ENCODE data around the gene SCG2. TPM values are rescaled to one million over a fixed set of nuclear protein-coding genes. Genes with fewer than 3 reads are reported as not detected.

Gene SCG2
- not detected for total RNA-seq

DNA sequence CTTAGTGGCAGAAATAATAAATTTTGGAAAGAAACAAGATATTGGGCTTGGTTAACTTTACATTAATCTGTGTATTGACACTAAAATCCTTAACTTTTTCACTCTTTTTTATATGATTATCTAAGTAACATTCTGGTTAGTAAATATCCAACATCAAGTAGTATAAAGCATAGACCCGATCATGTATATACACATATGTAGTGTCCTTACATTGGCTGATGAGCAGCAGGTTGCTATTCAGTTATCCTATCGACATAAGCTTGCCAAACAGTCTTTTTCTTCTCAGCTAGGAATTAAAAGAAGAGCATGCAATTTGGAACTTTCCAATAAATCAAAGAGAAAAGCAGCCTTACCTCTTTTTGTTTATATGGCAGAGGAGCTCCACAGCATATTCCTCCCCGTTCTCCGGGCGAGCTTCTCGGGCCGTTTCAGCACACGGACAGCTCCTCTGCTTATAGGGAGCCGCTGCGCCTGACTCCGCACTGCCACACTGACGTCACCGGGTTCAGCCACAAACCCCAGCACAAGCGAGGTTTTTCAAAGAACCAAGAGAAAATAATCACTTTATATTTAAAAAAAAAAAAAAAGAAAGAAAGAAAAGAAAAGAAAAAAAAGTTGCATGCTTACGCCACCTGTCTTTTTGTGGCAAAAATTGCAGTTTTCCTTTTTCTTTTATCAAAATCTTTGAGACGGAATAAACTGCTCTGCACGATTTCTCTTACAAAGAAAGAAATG, at the start of gene SCG2:
Gene SCG2, minus strand, starts transcription at position 430 of the 735 bp plus-strand sequence. CDS start 3,079 bp downstream, outside the sequence.
- no peak within 1 kb of the TSS for H3K4me3 Mint-ChIP-seq
- no peaks in the 10 kb centered on the region for H3K4me1 Mint-ChIP-seq (ENCODE audit: low read depth)
- CTCF ChIA-PET, result interaction anchor here (0.8 kb wide), 1 partner anchor 630 kb away, joined by 3 read pairs; no protein-coding TSS in a partner anchor

DNA sequence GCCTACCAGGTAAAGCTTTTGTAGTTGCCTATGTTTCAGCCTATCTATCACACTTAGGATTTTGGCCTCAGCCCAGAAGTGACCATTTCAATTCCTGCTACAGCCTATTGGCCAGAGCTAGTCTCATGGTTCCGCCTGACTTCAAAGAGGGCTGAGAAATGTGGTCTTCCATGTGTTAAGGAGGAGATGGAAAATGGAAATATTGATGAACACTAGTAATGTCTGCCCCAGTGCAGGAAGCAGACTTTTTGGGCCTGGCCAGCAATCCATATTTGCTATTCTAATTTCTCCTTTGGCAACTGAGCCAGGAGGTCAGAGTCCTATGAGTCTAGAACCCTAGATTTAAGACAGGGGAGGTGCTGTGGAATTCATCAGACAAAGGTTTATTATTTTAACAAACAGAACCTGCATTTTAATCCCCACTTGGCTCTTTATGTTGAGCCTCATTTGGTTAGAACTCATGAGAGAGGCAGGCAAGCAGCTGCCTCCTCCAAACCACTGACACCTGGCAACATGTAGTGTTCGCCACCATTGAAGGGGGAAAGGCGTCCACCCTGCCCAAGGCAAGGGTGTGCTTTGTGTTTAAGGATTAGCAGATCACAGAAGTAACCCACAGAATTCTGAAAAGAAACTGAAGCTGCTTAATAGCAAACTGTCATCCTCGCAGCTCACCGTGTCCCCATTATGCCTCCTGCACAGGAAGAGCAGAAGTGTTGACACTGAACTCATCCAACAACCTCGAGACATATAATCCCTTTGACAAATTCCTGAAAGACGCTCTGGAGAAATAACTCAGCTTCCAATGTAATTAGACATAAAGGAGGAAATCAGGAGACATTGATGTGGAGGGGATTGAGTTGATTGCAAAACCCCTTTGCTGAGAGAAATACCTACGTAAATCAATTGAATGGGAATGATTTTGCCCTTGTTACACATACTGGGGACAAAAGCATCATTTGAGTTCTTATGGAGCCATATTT, 47.7 kb upstream of the SCG2 start:
- intact Hi-C loops (cut with micrococcal nuclease), result no loop called here
- no peak for DNase-seq
- no peak overlapping the region for H3K4me3 Mint-ChIP-seq
- no peaks in the 10 kb centered on the region for H3K36me3 Mint-ChIP-seq
- ChIA-PET POLR2A (no interaction called here), CTCF (no interaction called here)
- peaks cover 2% of the 10 kb centered on the region for H3K27me3 Mint-ChIP-seq
- H3K4me1 Mint-ChIP-seq (ENCODE audit: low read depth), result no peaks in the 10 kb centered on the region
- H3K27ac Mint-ChIP-seq, result no peak overlapping the region
- H3K9me3 Mint-ChIP-seq, result no peaks in the 10 kb centered on the region

More for the DNA sequence above, at the start of gene SCG2:
- H3K27me3 Mint-ChIP-seq, result peaks cover 5% of the 10 kb centered on the region
- peak; percentile 54 for DNase-seq
- POLR2A ChIA-PET, result no interaction called here
- H3K9me3 Mint-ChIP-seq, result no peaks in the 10 kb centered on the region
- intact Hi-C loops (cut with micrococcal nuclease), result loop anchor here (5.0 kb wide), 1 partner anchor 630 kb away; no protein-coding TSS in a partner anchor
- no peaks in the 10 kb centered on the region for H3K36me3 Mint-ChIP-seq
- H3K27ac Mint-ChIP-seq, result no peak within 1 kb of the TSS

- Mint-ChIP-seq H3K4me1 (ENCODE audit: low read depth) (no peaks in the 10 kb centered on the region), H3K27me3 (peaks cover under 1% of the 10 kb centered on the region), H3K36me3 (no peaks in the 10 kb centered on the region), H3K27ac (no peak overlapping the region), H3K9me3 (no peaks in the 10 kb centered on the region), H3K4me3 (no peak overlapping the region)
- intact Hi-C loops (cut with micrococcal nuclease), result no loop called here
- DNase-seq, result no peak
- ChIA-PET CTCF (no interaction called here), POLR2A (no interaction called here)
Observed at GRCh38 chr2:223648755-223649154, 46.6 kb upstream of the SCG2 start.

DNA sequence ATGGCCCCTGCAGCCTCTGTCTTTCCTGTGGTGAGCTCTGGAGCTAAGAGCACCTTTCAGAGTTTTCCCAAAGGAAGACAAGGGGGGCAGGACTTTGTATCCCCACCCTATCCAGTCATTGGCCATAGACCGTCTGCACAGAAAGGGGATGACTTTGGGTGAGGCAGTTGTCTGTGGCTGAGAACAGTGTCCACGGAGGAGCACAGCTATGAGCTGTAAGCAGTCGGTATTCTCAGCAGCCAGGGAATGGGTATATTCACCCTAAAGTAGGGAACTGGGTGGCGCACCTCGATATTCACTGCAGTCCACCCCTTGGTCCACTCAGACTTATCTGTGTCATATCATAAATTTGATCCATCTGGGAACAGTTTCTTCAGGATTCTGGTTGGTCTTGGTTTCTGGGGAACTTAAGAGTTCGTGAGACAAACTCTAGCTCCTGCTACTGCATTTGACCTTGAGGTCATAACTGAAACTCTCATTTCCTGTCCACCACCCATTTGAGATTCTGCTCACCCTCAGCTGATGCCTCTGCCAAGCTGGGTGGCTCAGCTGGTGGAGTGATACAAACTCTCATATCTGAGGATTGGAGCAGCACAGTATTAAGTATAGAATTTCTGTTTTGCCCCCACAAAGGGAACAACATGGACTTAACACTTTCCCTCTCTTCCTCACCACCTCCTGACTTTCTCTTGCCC, 45.2 kb upstream of the SCG2 start:
- Mint-ChIP-seq H3K4me1 (ENCODE audit: low read depth) (no peaks in the 10 kb centered on the region), H3K27ac (no peak overlapping the region), H3K27me3 (no peaks in the 10 kb centered on the region), H3K4me3 (no peak overlapping the region), H3K36me3 (no peaks in the 10 kb centered on the region), H3K9me3 (no peaks in the 10 kb centered on the region)
- no peak for DNase-seq
- CTCF ChIA-PET, result no interaction called here
- intact Hi-C loops (cut with micrococcal nuclease), result no loop called here
- POLR2A ChIA-PET, result no interaction called here

DNA sequence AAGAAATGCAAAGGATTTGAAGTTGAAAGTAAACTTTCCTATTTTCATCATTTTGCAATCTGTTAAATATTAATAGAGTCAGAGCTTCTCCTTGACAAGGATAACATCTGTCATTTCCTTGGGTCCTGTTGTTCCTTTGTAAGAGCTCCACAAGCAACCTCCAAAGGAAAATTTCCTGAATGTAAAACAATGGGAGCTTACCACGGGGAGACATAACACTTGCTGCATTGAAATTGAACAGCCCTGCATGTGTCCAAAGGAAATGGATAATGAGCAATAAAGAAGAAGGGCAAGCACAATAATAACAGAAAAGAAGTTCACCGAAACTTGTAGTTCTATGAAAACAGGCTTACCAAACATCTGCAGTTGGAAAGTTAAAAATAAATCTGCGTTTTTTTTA, 42.0 kb upstream of the SCG2 start:
- ChIA-PET CTCF (no interaction called here), POLR2A (no interaction called here)
- Mint-ChIP-seq H3K36me3 (no peaks in the 10 kb centered on the region), H3K4me1 (ENCODE audit: low read depth) (no peaks in the 10 kb centered on the region), H3K27me3 (no peaks in the 10 kb centered on the region), H3K27ac (no peak overlapping the region), H3K4me3 (no peak overlapping the region), H3K9me3 (no peaks in the 10 kb centered on the region)
- intact Hi-C loops (cut with micrococcal nuclease), result no loop called here
- no peak for DNase-seq

- POLR2A ChIA-PET, result no interaction called here
- no peaks in the 10 kb centered on the region for H3K27me3 Mint-ChIP-seq
- no peak overlapping the region for H3K4me3 Mint-ChIP-seq
- H3K4me1 Mint-ChIP-seq (ENCODE audit: low read depth), result no peaks in the 10 kb centered on the region
- no peak overlapping the region for H3K27ac Mint-ChIP-seq
- H3K36me3 Mint-ChIP-seq, result no peaks in the 10 kb centered on the region
- H3K9me3 Mint-ChIP-seq, result peaks cover 2% of the 10 kb centered on the region
- intact Hi-C loops (cut with micrococcal nuclease), result no loop called here
- DNase-seq, result no peak
- CTCF ChIA-PET, result no interaction called here
Observed at GRCh38 chr2:223643309-223643708, 41.1 kb upstream of the SCG2 start.

DNA sequence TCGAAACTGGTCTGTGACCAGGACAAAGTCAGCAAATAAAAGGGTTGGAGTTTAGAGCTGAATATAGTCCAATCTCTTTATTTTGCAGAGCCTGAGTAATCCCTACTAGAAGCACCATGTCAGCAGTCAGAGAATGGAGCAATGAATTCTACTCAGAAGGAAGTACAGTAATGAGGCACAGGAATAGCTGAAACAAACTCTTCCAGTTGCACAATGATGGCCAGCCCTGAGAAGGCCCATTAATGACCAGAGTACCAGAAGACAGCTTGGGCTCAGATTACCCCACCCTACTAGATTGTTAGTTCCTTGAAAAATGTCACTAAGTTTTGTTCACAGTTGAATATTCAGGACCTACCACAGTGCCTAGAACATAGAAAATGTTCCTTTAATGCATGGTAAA, 40.3 kb upstream of the SCG2 start:
- no peak for DNase-seq
- Mint-ChIP-seq H3K27me3 (no peaks in the 10 kb centered on the region), H3K4me3 (no peak overlapping the region), H3K4me1 (ENCODE audit: low read depth) (no peaks in the 10 kb centered on the region), H3K36me3 (no peaks in the 10 kb centered on the region), H3K9me3 (peaks cover 2% of the 10 kb centered on the region), H3K27ac (no peak overlapping the region)
- intact Hi-C loops (cut with micrococcal nuclease), result no loop called here
- ChIA-PET CTCF (no interaction called here), POLR2A (no interaction called here)

DNA sequence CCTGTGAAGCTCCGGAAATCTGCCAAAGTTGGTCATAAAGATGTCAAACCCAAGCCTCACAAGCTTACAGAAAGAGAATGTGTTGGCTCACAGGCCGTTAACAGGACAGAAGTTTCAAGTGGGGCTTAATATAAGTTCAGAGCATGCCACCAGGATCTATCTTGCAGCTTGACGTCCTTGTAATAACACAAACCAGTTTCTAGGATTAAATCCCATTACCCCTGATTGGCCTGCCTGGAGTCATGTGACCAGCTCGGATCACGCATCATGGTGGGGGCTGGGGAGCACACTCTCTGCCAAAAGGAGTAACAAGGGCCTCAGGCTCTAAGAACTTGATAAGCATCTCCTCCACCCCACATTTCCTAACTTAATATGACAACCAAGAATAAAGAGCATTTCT, 38.9 kb upstream of the SCG2 start:
- H3K36me3 Mint-ChIP-seq, result no peaks in the 10 kb centered on the region
- H3K4me3 Mint-ChIP-seq, result no peak overlapping the region
- H3K27ac Mint-ChIP-seq, result no peak overlapping the region
- ChIA-PET POLR2A (no interaction called here), CTCF (no interaction called here)
- no peaks in the 10 kb centered on the region for H3K27me3 Mint-ChIP-seq
- no peak for DNase-seq
- no peaks in the 10 kb centered on the region for H3K4me1 Mint-ChIP-seq (ENCODE audit: low read depth)
- H3K9me3 Mint-ChIP-seq, result peaks cover 2% of the 10 kb centered on the region
- intact Hi-C loops (cut with micrococcal nuclease), result no loop called here

DNA sequence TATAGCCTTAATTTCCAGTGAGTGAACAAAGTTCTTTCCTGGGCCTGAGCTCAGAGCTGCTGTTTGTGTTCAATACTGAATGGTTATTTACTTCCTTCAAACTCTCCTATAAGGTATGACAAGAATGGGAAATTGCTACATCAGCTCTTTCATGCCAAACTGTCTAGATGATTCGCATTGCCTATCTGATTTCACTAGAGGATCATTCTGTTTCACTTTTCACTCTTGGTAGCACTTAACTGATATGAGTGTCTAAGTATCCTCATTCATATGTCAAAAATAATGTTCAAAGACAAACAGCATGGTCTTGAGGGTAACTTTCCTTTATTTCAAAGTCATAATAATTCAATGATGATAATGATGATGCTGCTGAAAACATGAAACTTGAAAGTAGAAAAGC, 32.9 kb upstream of the SCG2 start:
- CTCF ChIA-PET, result interaction anchor here (0.6 kb wide), 1 partner anchor 320 kb away, joined by 3 read pairs; no protein-coding TSS in a partner anchor
- H3K27me3 Mint-ChIP-seq, result no peaks in the 10 kb centered on the region
- no peak overlapping the region for H3K27ac Mint-ChIP-seq
- no peaks in the 10 kb centered on the region for H3K36me3 Mint-ChIP-seq
- H3K4me3 Mint-ChIP-seq, result no peak overlapping the region
- POLR2A ChIA-PET, result no interaction called here
- H3K4me1 Mint-ChIP-seq (ENCODE audit: low read depth), result no peaks in the 10 kb centered on the region
- no peak for DNase-seq
- intact Hi-C loops (cut with micrococcal nuclease), result no loop called here
- peaks cover 2% of the 10 kb centered on the region for H3K9me3 Mint-ChIP-seq

- ChIA-PET CTCF (no interaction called here), POLR2A (no interaction called here)
- Mint-ChIP-seq H3K4me1 (ENCODE audit: low read depth) (no peaks in the 10 kb centered on the region), H3K36me3 (no peaks in the 10 kb centered on the region), H3K9me3 (peaks cover 2% of the 10 kb centered on the region), H3K27ac (no peak overlapping the region), H3K27me3 (no peaks in the 10 kb centered on the region), H3K4me3 (no peak overlapping the region)
- intact Hi-C loops (cut with micrococcal nuclease), result no loop called here
- no peak for DNase-seq
Observed at GRCh38 chr2:223634238-223634637, 32.1 kb upstream of the SCG2 start.

GRCh38 chr2:223633656-223634055, 31.5 kb upstream of the SCG2 start:
- H3K4me1 Mint-ChIP-seq (ENCODE audit: low read depth), result no peaks in the 10 kb centered on the region
- ChIA-PET POLR2A (no interaction called here), CTCF (no interaction called here)
- H3K4me3 Mint-ChIP-seq, result no peak overlapping the region
- no peak overlapping the region for H3K27ac Mint-ChIP-seq
- DNase-seq, result no peak
- H3K9me3 Mint-ChIP-seq, result no peaks in the 10 kb centered on the region
- intact Hi-C loops (cut with micrococcal nuclease), result no loop called here
- no peaks in the 10 kb centered on the region for H3K27me3 Mint-ChIP-seq
- no peaks in the 10 kb centered on the region for H3K36me3 Mint-ChIP-seq

GRCh38 chr2:223632826-223633225, 30.7 kb upstream of the SCG2 start:
- Mint-ChIP-seq H3K9me3 (no peaks in the 10 kb centered on the region), H3K4me3 (no peak overlapping the region), H3K27ac (no peak overlapping the region), H3K36me3 (no peaks in the 10 kb centered on the region), H3K4me1 (ENCODE audit: low read depth) (no peaks in the 10 kb centered on the region), H3K27me3 (no peaks in the 10 kb centered on the region)
- intact Hi-C loops (cut with micrococcal nuclease), result no loop called here
- no peak for DNase-seq
- ChIA-PET CTCF (no interaction called here), POLR2A (no interaction called here)

All from activated CD4-positive, alpha-beta memory T cell treated with anti-CD3 and anti-CD28 coated beads for 36 hours (primary cell).